ENCODE measurements around the gene PLEKHM3. TPM values are rescaled to one million over a fixed set of nuclear protein-coding genes. Genes with fewer than 3 reads are reported as not detected.

PLEKHM3 gene
- total RNA-seq, 1 experiment from 2014 or later = 9.3 TPM

GRCh38 chr2:207967121-207967520 lies 58.2 kb downstream of the PLEKHM3 start:
- Mint-ChIP-seq H3K27ac (ENCODE audit: unreplicated experiment) (no peak overlapping the region), H3K27me3 (ENCODE audit: insufficient read depth, unreplicated experiment) (no peaks in the 10 kb centered on the region), H3K36me3 (ENCODE audit: insufficient read depth, unreplicated experiment) (no peaks in the 10 kb centered on the region), H3K4me3 (ENCODE audit: unreplicated experiment) (no peak overlapping the region), H3K9me3 (ENCODE audit: unreplicated experiment) (peaks cover 15% of the 10 kb centered on the region), H3K4me1 (ENCODE audit: low read depth, unreplicated experiment) (peaks cover 22% of the 10 kb centered on the region)
- H3K36me3 ChIP-seq (ENCODE audit: control insufficient read depth, insufficient read depth, low read length) = no peaks in the 10 kb centered on the region
- intact Hi-C loops (cut with micrococcal nuclease; ENCODE audit: unreplicated experiment) = no loop called here
- no peak for TF ChIP-seq CTCF (IDR thresholded peaks at IDR 0.05; ENCODE audit: insufficient read depth in 1 of 2, low read depth in 1 of 2, low read length in 1 of 2, severe bottlenecking in 1 of 2, unreplicated experiment in 1 of 2)
- DNase-seq = no peak
- no TSS peak for BruUV-seq (replicated peaks)
- H3K9me3 ChIP-seq = peaks cover 13% of the 10 kb centered on the region; the same call in 1 of the 2 replicates
- H3K27me3 ChIP-seq (replicated peaks; ENCODE audit: control insufficient read depth, insufficient read depth, low read length) = no peaks in the 10 kb centered on the region
- POLR2A ChIA-PET = no interaction called here
- CTCF ChIA-PET = no interaction called here
- H3K4me1 ChIP-seq = peaks cover 26% of the 10 kb centered on the region
- no peak overlapping the region for H3K4me3 ChIP-seq (ENCODE audit: low read depth, low read length)

- no peaks in the 10 kb centered on the region; the same call in 1 of the 2 replicates for H3K36me3 ChIP-seq (ENCODE audit: control insufficient read depth, insufficient read depth, low read length)
- Mint-ChIP-seq H3K27me3 (ENCODE audit: insufficient read depth, unreplicated experiment) (no peaks in the 10 kb centered on the region), H3K36me3 (ENCODE audit: insufficient read depth, unreplicated experiment) (no peaks in the 10 kb centered on the region), H3K4me1 (ENCODE audit: low read depth, unreplicated experiment) (peaks cover 20% of the 10 kb centered on the region), H3K9me3 (ENCODE audit: unreplicated experiment) (peaks cover 22% of the 10 kb centered on the region), H3K27ac (ENCODE audit: unreplicated experiment) (no peak overlapping the region), H3K4me3 (ENCODE audit: unreplicated experiment) (no peak overlapping the region)
- intact Hi-C loops (cut with micrococcal nuclease; ENCODE audit: unreplicated experiment) = no loop called here
- H3K4me3 ChIP-seq (ENCODE audit: low read depth, low read length) = no peak overlapping the region
- peaks cover 21% of the 10 kb centered on the region; the same call in 1 of the 2 replicates for H3K9me3 ChIP-seq
- TF ChIP-seq CTCF (IDR thresholded peaks at IDR 0.05; ENCODE audit: insufficient read depth in 1 of 2, low read depth in 1 of 2, low read length in 1 of 2, severe bottlenecking in 1 of 2, unreplicated experiment in 1 of 2) = no peak
- BruUV-seq (replicated peaks) = no TSS peak
- ChIA-PET POLR2A (no interaction called here), CTCF (interaction anchor here (0.7 kb wide), 1 partner anchor 79 kb away, joined by 3 read pairs; no protein-coding TSS in a partner anchor)
- H3K4me1 ChIP-seq = peaks cover 11% of the 10 kb centered on the region
- no peak for DNase-seq
- no peaks in the 10 kb centered on the region for H3K27me3 ChIP-seq (replicated peaks; ENCODE audit: control insufficient read depth, insufficient read depth, low read length)
Measured at GRCh38 chr2:207960911-207961310, 64.4 kb downstream of the PLEKHM3 start.

- CTCF ChIA-PET = interaction anchor here (0.7 kb wide), 1 partner anchor 80 kb away, joined by 3 read pairs; no protein-coding TSS in a partner anchor
- Mint-ChIP-seq H3K4me1 (ENCODE audit: low read depth, unreplicated experiment) (peaks cover 25% of the 10 kb centered on the region), H3K27me3 (ENCODE audit: insufficient read depth, unreplicated experiment) (no peaks in the 10 kb centered on the region), H3K36me3 (ENCODE audit: insufficient read depth, unreplicated experiment) (no peaks in the 10 kb centered on the region), H3K4me3 (ENCODE audit: unreplicated experiment) (no peak overlapping the region), H3K9me3 (ENCODE audit: unreplicated experiment) (peaks cover 29% of the 10 kb centered on the region), H3K27ac (ENCODE audit: unreplicated experiment) (peak overlapping the region; percentile 2)
- intact Hi-C loops (cut with micrococcal nuclease; ENCODE audit: unreplicated experiment) = no loop called here
- H3K4me1 ChIP-seq = peaks cover 19% of the 10 kb centered on the region
- H3K36me3 ChIP-seq (ENCODE audit: control insufficient read depth, insufficient read depth, low read length) = no peaks in the 10 kb centered on the region; the same call in 1 of the 2 replicates
- POLR2A ChIA-PET = no interaction called here
- H3K4me3 ChIP-seq (ENCODE audit: low read depth, low read length) = no peak overlapping the region
- H3K9me3 ChIP-seq = peaks cover 21% of the 10 kb centered on the region; the same call in 1 of the 2 replicates
- no peaks in the 10 kb centered on the region for H3K27me3 ChIP-seq (replicated peaks; ENCODE audit: control insufficient read depth, insufficient read depth, low read length)
- DNase-seq = no peak
- no TSS peak for BruUV-seq (replicated peaks)
- TF ChIP-seq CTCF (IDR thresholded peaks at IDR 0.05; ENCODE audit: insufficient read depth in 1 of 2, low read depth in 1 of 2, low read length in 1 of 2, severe bottlenecking in 1 of 2, unreplicated experiment in 1 of 2) = no peak
Measured at GRCh38 chr2:207960090-207960489, 65.2 kb downstream of the PLEKHM3 start.
